Measurements from ENCODE around the gene FLT1. TPM values are rescaled to one million over a fixed set of nuclear protein-coding genes. Genes with fewer than 3 reads are reported as not detected.

The FLT1 gene
- polyA plus RNA-seq, 4 donors: 14.0 to 50.0 (median 41.0) TPM

GRCh38 chr13:28327373-28328270 is 167.3 kb downstream of the FLT1 start:
- no peak for DNase-seq (ENCODE audit: low read depth in 4 of 4, low spot score in 3 of 4)

GRCh38 chr13:28326056-28326455 is 168.9 kb downstream of the FLT1 start:
- DNase-seq (ENCODE audit: low read depth in 4 of 4, low spot score in 3 of 4): no peak

- DNase-seq (ENCODE audit: low read depth in 4 of 4, low spot score in 3 of 4): no peak
Measured at GRCh38 chr13:28325022-28325421, 169.9 kb downstream of the FLT1 start.

- DNase-seq (ENCODE audit: low read depth in 4 of 4, low spot score in 3 of 4): no peak
Measured at GRCh38 chr13:28324181-28324789, 170.6 kb downstream of the FLT1 start.

- no peak for DNase-seq (ENCODE audit: low read depth in 4 of 4, low spot score in 3 of 4)
Measured at GRCh38 chr13:28322256-28322905, 172.5 kb downstream of the FLT1 start.

- no peak for DNase-seq (ENCODE audit: low read depth in 4 of 4, low spot score in 3 of 4)
Measured at GRCh38 chr13:28321756-28322155, 173.2 kb downstream of the FLT1 start.

- DNase-seq (ENCODE audit: low read depth in 4 of 4, low spot score in 3 of 4): no peak
Measured at GRCh38 chr13:28320884-28321574, 173.9 kb downstream of the FLT1 start.

- DNase-seq (ENCODE audit: low read depth in 4 of 4, low spot score in 3 of 4): no peak
Measured at GRCh38 chr13:28320209-28320608, 174.7 kb downstream of the FLT1 start.

- no peak for DNase-seq (ENCODE audit: low read depth in 4 of 4, low spot score in 3 of 4)
Measured at GRCh38 chr13:28319528-28319927, 175.4 kb downstream of the FLT1 start.

- no peak for DNase-seq (ENCODE audit: low read depth in 4 of 4, low spot score in 3 of 4)
Measured at GRCh38 chr13:28318496-28318895, 176.4 kb downstream of the FLT1 start.

GRCh38 chr13:28316836-28317235 is 178.1 kb downstream of the FLT1 start:
- no peak for DNase-seq (ENCODE audit: low read depth in 4 of 4, low spot score in 3 of 4)

GRCh38 chr13:28316129-28316528 is 178.8 kb downstream of the FLT1 start:
- no peak for DNase-seq (ENCODE audit: low read depth in 4 of 4, low spot score in 3 of 4)

- no peak for DNase-seq (ENCODE audit: low read depth in 4 of 4, low spot score in 3 of 4)
Measured at GRCh38 chr13:28314879-28315278, 180.0 kb downstream of the FLT1 start.

GRCh38 chr13:28313579-28313978 is 181.3 kb downstream of the FLT1 start:
- no peak for DNase-seq (ENCODE audit: low read depth in 4 of 4, low spot score in 3 of 4)

- no peak for DNase-seq (ENCODE audit: low read depth in 4 of 4, low spot score in 3 of 4)
Measured at GRCh38 chr13:28306325-28306724, 188.6 kb downstream of the FLT1 start.

GRCh38 chr13:28301839-28302238 is 193.1 kb downstream of the FLT1 start:
- no peak for DNase-seq (ENCODE audit: low read depth in 4 of 4, low spot score in 3 of 4)

- DNase-seq (ENCODE audit: low read depth in 4 of 4, low spot score in 3 of 4): no peak
Measured at GRCh38 chr13:28299916-28300315, 195.0 kb downstream of the FLT1 start.

- no peak for DNase-seq (ENCODE audit: low read depth in 4 of 4, low spot score in 3 of 4)
Measured at GRCh38 chr13:28297341-28297740, 197.6 kb downstream of the FLT1 start.

GRCh38 chr13:28286263-28286662 is 208.7 kb downstream of the FLT1 start:
- DNase-seq (ENCODE audit: low read depth in 4 of 4, low spot score in 3 of 4): no peak

GRCh38 chr13:28283600-28283999 is 211.3 kb downstream of the FLT1 start:
- DNase-seq (ENCODE audit: low read depth in 4 of 4, low spot score in 3 of 4): no peak

- DNase-seq (ENCODE audit: low read depth in 4 of 4, low spot score in 3 of 4): no peak
Measured at GRCh38 chr13:28282451-28282850, 212.5 kb downstream of the FLT1 start.
